ENCODE results near the gene TUG1.

GRCh38 chr22:30990690-30991089 lies 21.6 kb downstream of the TUG1 start:
- no peak for TF ChIP-seq CTCF (IDR thresholded peaks at IDR 0.05)
- TF ChIP-seq POLR2AphosphoS5 (IDR thresholded peaks at IDR 0.05), result no peak
- no peak for TF ChIP-seq EP300 (IDR thresholded peaks at IDR 0.05)
- no peak for TF ChIP-seq POLR2A (IDR thresholded peaks at IDR 0.05)

Data from gastroesophageal sphincter (tissue), 3 donors.